K562 (cell line): ENCODE data around the gene USP15. TPM values are rescaled to one million over a fixed set of nuclear protein-coding genes. Genes with fewer than 3 reads are reported as not detected.

Experiments used
- BRF1 ChIP-seq: IDR thresholded peaks from 3 replicates; pipeline ENCODE4 v1.6.1; 2011; ENCODE audit warnings: borderline replicate concordance, mild to moderate bottlenecking; ENCODE audit not compliant: insufficient read length; ENCODE audit errors: extremely low read depth
- E2F3 ChIP-seq: fragments of 250-450 bp; sonication (Bioruptor Pico); IDR thresholded peaks from 2 replicates; pipeline ENCODE4 v1.4.0; 2020; ENCODE audit warnings: mild to moderate bottlenecking
- ERF ChIP-seq: fragments of 450-650 bp; formaldehyde crosslinking; IDR thresholded peaks from 2 replicates; pipeline ENCODE4 v1.4.0; 2020; ENCODE audit warnings: mild to moderate bottlenecking, mixed read lengths
- FUS ChIP-seq: fragments of 200-400 bp; formaldehyde crosslinking; optimal IDR thresholded peaks from 2 replicates; pipeline ENCODE3; 2017; ENCODE audit warnings: low read depth, low read length
- HLTF ChIP-seq: fragments of 450-650 bp; IDR thresholded peaks from 2 replicates; pipeline ENCODE4 v1.6.1; 2016
- ILK ChIP-seq: fragments of 450-650 bp; IDR thresholded peaks from 2 replicates; pipeline ENCODE4 v1.6.1; 2016; ENCODE audit warnings: missing genetic modification characterization, low read depth, mild to moderate bottlenecking, missing compliant biosample characterization, moderate library complexity, borderline replicate concordance
- IRF2 ChIP-seq: sonication (generic); formaldehyde crosslinking; IDR thresholded peaks from 2 replicates; pipeline ENCODE4 v1.8.1; 2022; ENCODE audit warnings: mild to moderate bottlenecking, missing genetic modification reagents
- LEF1 ChIP-seq: fragments of 450-650 bp; IDR thresholded peaks from 2 replicates; pipeline ENCODE4 v1.6.1; 2016; ENCODE audit warnings: mild to moderate bottlenecking
- MAFF ChIP-seq: IDR thresholded peaks from 2 replicates; pipeline ENCODE4 v1.6.1; 2012; ENCODE audit warnings: low read length, improper control_type of control experiment
- MEIS2 ChIP-seq: fragments of 450-650 bp; IDR thresholded peaks from 2 replicates; pipeline ENCODE4 v1.6.1; 2014; ENCODE audit warnings: mild to moderate bottlenecking; ENCODE audit not compliant: partially characterized antibody
- PHF8 ChIP-seq: fragments of 200-600 bp; sonication (generic); IDR thresholded peaks from 2 replicates; pipeline ENCODE4 v1.6.1; 2012; ENCODE audit warnings: mixed run types, mild to moderate bottlenecking, inconsistent platforms, low read length, moderate library complexity, borderline replicate concordance
- PRMT5 ChIP-seq: sonication (generic); formaldehyde crosslinking; IDR thresholded peaks from 2 replicates; pipeline ENCODE4 v1.5.0; 2020; ENCODE audit warnings: missing genetic modification reagents
- SRSF1 ChIP-seq: fragments of 200-400 bp; formaldehyde crosslinking; IDR thresholded peaks from 2 replicates; pipeline ENCODE4 v1.6.1; 2017; ENCODE audit warnings: mild to moderate bottlenecking, low read depth, low read length, moderate library complexity
- TCF3 ChIP-seq: sonication (generic); formaldehyde crosslinking; IDR thresholded peaks from 2 replicates; pipeline ENCODE4 v1.4.0; 2020; ENCODE audit warnings: mild to moderate bottlenecking, missing genetic modification reagents
- TEAD4 ChIP-seq, 2 experiments: sonication (generic) in 1 of 2; formaldehyde crosslinking in 1 of 2; IDR thresholded peaks; 2 replicates each; pipeline versions ENCODE4 v1.6.1 to v1.8.0; 2012 to 2022; ENCODE audit warnings: borderline replicate concordance in 1 of 2, inconsistent platforms in 1 of 2, low read length in 1 of 2, mild to moderate bottlenecking in 1 of 2, missing genetic modification reagents in 1 of 2
- ZEB2 ChIP-seq: fragments of 450-650 bp; IDR thresholded peaks from 2 replicates; pipeline ENCODE4 v1.6.1; 2016
- ZNF143 ChIP-seq: sonication (generic); formaldehyde crosslinking; IDR thresholded peaks from 2 replicates; pipeline ENCODE4 v1.9.0; 2022; ENCODE audit warnings: mild to moderate bottlenecking, missing genetic modification reagents
- ZNF3 ChIP-seq: fragments of 250-450 bp; sonication (Bioruptor Pico); IDR thresholded peaks from 2 replicates; pipeline ENCODE4 v1.5.0; 2021; ENCODE audit warnings: mild to moderate bottlenecking, moderate library complexity
- ZNF75A ChIP-seq: fragments of 450-650 bp; formaldehyde crosslinking; IDR thresholded peaks from 2 replicates; pipeline ENCODE4 v1.4.0; 2020; ENCODE audit warnings: mild to moderate bottlenecking
- ZNF764 ChIP-seq: fragments of 250-450 bp; sonication (Bioruptor Pico); IDR thresholded peaks from 2 replicates; pipeline ENCODE4 v1.4.0; 2020; ENCODE audit warnings: low read depth, mild to moderate bottlenecking, moderate library complexity
- ZZZ3 ChIP-seq: fragments of 450-650 bp; IDR thresholded peaks from 2 replicates; pipeline ENCODE4 v1.6.1; 2016; ENCODE audit warnings: antibody characterized with exemption, mild to moderate bottlenecking, moderate library complexity
- polyA plus RNA-seq, 8 experiments: library from polyadenylated mRNA; depleted of rRNA in 4 of 8; stranded (reverse) in 5 of 8; unstranded in 3 of 8; fragments of >200 nt; fragmentation: Nextera tagmentation in 2 of 8; fragmentation: Illumina TruSeq in 1 of 8; extraction: Ambion mirVana in 2 of 8; extraction: Trizol in 1 of 8; gene quantifications; 2 replicates each; pipeline versions ENCODE4 v1.2.1 to v1.2.3, GENCODE V29; 2011 to 2014; ENCODE audit warnings: inconsistent platforms in 1 of 8, missing spikeins in 1 of 8
- total RNA-seq, 7 experiments: library from RNA; depleted of rRNA in 6 of 7; stranded (reverse); fragments of >200 nt in 6 of 7; fragmentation: Illumina TruSeq in 2 of 7; extraction: Trizol in 2 of 7; gene quantifications; 2 replicates each; pipeline versions ENCODE4 v1.2.1 to v1.2.3, GENCODE V29; 2011 to 2021; ENCODE audit warnings: low replicate concordance in 1 of 7
- TF ChIP-seq, protein P1 (sequence below): IDR thresholded peaks from 2 replicates; pipeline ENCODE4 v1.6.1; 2011; ENCODE audit warnings: borderline replicate concordance, low read depth, mild to moderate bottlenecking, moderate library complexity, low read length; ENCODE audit not compliant: insufficient read depth, poor library complexity, severe bottlenecking
- TF ChIP-seq, protein P2 (sequence below): fragments of 450-650 bp; IDR thresholded peaks from 2 replicates; pipeline ENCODE4 v1.6.1; 2017; ENCODE audit warnings: antibody characterized with exemption
- TF ChIP-seq, protein P3 (sequence below): IDR thresholded peaks from 2 replicates; pipeline ENCODE4 v1.6.1; 2012; ENCODE audit warnings: low read depth, low read length, improper control_type of control experiment, borderline replicate concordance

USP15 gene
- total and polyA plus RNA-seq, 9 of the 15 experiments (the other 6 are each of a cell fraction or from before 2014, with no cell fraction given): 140 to 272 (median 182) TPM

DNA sequence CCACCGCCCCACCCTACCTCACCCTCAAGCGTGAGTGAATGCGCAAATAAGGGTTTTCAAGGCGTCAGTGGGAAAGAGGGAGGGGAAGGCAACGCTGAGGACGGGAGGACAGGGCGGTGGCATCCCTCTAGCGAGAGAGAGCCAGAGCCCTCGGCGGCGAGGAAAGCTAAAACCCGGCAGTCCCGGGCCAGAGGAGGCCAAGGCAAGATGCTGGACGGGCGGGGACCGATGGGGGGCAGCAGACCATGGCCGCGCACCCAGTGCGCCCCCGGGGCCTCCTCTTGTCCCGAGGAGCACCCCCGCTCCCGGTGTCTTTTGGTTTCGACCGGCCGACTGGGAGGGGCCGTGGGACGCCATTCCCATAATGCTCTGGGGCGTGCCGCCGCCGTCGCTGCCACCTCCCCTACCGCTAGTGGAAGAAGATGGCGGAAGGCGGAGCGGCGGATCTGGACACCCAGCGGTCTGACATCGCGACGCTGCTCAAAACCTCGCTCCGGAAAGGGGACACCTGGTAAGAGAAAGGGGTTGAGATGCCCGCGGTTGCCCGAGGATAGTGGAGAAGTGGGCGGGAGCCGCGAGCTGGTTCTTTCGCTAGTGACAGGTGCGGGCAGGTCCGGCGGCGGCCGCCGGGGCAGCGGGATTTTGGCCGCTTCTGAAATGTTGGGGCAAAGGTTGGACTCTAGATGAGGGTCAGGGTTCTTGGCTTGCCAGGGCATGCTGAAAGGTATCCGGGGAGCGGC, at the start of gene USP15 (continued):
- peak; percentile 45; the same call in 1 of the 2 replicates for TF ChIP-seq ERF (CRISPR knock-in tag)
- no peak for TF ChIP-seq ZNF3 (CRISPR knock-in tag)
- no peak for TF ChIP-seq MEIS2
- TF ChIP-seq PHF8: peak; percentile 84
- TF ChIP-seq, protein P1, sequence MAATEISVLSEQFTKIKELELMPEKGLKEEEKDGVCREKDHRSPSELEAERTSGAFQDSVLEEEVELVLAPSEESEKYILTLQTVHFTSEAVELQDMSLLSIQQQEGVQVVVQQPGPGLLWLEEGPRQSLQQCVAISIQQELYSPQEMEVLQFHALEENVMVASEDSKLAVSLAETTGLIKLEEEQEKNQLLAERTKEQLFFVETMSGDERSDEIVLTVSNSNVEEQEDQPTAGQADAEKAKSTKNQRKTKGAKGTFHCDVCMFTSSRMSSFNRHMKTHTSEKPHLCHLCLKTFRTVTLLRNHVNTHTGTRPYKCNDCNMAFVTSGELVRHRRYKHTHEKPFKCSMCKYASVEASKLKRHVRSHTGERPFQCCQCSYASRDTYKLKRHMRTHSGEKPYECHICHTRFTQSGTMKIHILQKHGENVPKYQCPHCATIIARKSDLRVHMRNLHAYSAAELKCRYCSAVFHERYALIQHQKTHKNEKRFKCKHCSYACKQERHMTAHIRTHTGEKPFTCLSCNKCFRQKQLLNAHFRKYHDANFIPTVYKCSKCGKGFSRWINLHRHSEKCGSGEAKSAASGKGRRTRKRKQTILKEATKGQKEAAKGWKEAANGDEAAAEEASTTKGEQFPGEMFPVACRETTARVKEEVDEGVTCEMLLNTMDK: peak; percentile 91
- TF ChIP-seq ZZZ3: no peak
- no peak for TF ChIP-seq IRF2 (CRISPR knock-in tag)
- 0 out of 2 replicates have a peak, but pooled peaks have one; percentile 43 for TF ChIP-seq LEF1
- TF ChIP-seq BRF1: no peak
- TF ChIP-seq PRMT5 (CRISPR knock-in tag): no peak
- peak; percentile 87 for TF ChIP-seq ZNF143 (CRISPR knock-in tag)
- TF ChIP-seq TCF3 (CRISPR knock-in tag): no peak
- TF ChIP-seq ZNF75A (CRISPR knock-in tag): no peak
- no peak for TF ChIP-seq FUS
- TF ChIP-seq ZEB2: no peak
- TF ChIP-seq, protein P2, sequence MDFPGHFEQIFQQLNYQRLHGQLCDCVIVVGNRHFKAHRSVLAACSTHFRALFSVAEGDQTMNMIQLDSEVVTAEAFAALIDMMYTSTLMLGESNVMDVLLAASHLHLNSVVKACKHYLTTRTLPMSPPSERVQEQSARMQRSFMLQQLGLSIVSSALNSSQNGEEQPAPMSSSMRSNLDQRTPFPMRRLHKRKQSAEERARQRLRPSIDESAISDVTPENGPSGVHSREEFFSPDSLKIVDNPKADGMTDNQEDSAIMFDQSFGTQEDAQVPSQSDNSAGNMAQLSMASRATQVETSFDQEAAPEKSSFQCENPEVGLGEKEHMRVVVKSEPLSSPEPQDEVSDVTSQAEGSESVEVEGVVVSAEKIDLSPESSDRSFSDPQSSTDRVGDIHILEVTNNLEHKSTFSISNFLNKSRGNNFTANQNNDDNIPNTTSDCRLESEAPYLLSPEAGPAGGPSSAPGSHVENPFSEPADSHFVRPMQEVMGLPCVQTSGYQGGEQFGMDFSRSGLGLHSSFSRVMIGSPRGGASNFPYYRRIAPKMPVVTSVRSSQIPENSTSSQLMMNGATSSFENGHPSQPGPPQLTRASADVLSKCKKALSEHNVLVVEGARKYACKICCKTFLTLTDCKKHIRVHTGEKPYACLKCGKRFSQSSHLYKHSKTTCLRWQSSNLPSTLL: no peak
- peak; percentile 47; the same call in 1 of the 2 replicates for TF ChIP-seq SRSF1
- peak; percentile 15; the same call in 1 of the 2 replicates for TF ChIP-seq TEAD4 (IDR thresholded peaks at IDR 0.05; ENCODE audit: low read length)
- no peak for TF ChIP-seq TEAD4 (CRISPR knock-in tag; IDR thresholded peaks at IDR 0.05; ENCODE audit: borderline replicate concordance)
- peak; percentile 72; the same call in 1 of the 2 replicates for TF ChIP-seq HLTF
- TF ChIP-seq, protein P3, sequence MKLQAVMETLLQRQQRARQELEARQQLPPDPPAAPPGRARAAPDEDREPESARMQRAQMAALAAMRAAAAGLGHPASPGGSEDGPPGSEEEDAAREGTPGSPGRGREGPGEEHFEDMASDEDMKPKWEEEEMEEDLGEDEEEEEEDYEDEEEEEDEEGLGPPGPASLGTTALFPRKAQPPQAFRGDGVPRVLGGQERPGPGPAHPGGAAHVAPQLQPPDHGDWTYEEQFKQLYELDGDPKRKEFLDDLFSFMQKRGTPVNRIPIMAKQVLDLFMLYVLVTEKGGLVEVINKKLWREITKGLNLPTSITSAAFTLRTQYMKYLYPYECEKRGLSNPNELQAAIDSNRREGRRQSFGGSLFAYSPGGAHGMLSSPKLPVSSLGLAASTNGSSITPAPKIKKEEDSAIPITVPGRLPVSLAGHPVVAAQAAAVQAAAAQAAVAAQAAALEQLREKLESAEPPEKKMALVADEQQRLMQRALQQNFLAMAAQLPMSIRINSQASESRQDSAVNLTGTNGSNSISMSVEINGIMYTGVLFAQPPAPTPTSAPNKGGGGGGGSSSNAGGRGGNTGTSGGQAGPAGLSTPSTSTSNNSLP: no peak
- TF ChIP-seq ZNF764: no peak
- TF ChIP-seq E2F3: no peak
- TF ChIP-seq MAFF: no peak; the same call in 1 of the 2 replicates
- TF ChIP-seq ILK (tag): no peak
